Prostate gland (tissue), 2 donors: ENCODE results near the gene BAMBI. TPM values are rescaled to one million over a fixed set of nuclear protein-coding genes. Genes with fewer than 3 reads are reported as not detected.

ENCODE experiments used
- DNase-seq: peaks from one replicate; pipeline ENCODE4 v3.0.0-alpha.2; 2019; ENCODE audit warnings: low spot score
- H3K27ac ChIP-seq, 2 donors: fragments of 200-600 bp; sonication (generic); 2 replicates each; pipeline ENCODE4 v1.5.1; 2017 to 2019
- H3K27me3 ChIP-seq: fragments of 200-600 bp; sonication (generic); replicated peaks from 2 replicates; pipeline ENCODE4 v1.5.1; 2019; ENCODE audit not compliant: insufficient read depth
- H3K36me3 ChIP-seq, 2 donors: fragments of 200-600 bp; sonication (generic); 1 replicate in 1 of 2; 2 replicates in 1 of 2; pipeline versions ENCODE4 v1.5.1 to v1.8.1; 2017 to 2019
- H3K4me1 ChIP-seq: fragments of 200-600 bp; sonication (generic); replicated peaks from 2 replicates; pipeline ENCODE4 v1.5.1; 2019
- H3K4me3 ChIP-seq, 2 donors: fragments of 200-600 bp; sonication (generic); 2 replicates each; pipeline ENCODE4 v1.5.1; 2017 to 2019
- H3K9me3 ChIP-seq: fragments of 200-600 bp; sonication (generic); 2 replicates; pipeline ENCODE4 v1.5.1; 2017
- CTCF ChIP-seq, 4 experiments: fragments of 200-600 bp in 2 of 4; fragments of 450-650 bp in 2 of 4; sonication (generic) in 2 of 4; IDR thresholded peaks; 1 replicate in 3 of 4; 2 replicates in 1 of 4; pipeline ENCODE4 v1.5.1; 2016 to 2019; ENCODE audit warnings: antibody characterized with exemption in 4 of 4, mild to moderate bottlenecking in 2 of 4, moderate library complexity in 2 of 4
- POLR2A ChIP-seq: fragments of 450-650 bp; IDR thresholded peaks from one replicate; pipeline ENCODE4 v1.6.1; 2016; ENCODE audit warnings: antibody characterized with exemption, mild to moderate bottlenecking
- POLR2AphosphoS5 ChIP-seq: sonication (generic); formaldehyde crosslinking; IDR thresholded peaks from one replicate; pipeline ENCODE4 v1.6.1; 2017; ENCODE audit warnings: antibody characterized with exemption
- WGBS: methylation state at CpG from one replicate; pipeline ENCODE4 v1.1.5; 2018; 5-methylcytosine and 5-hydroxymethylcytosine counted together
- intact Hi-C: fragments of 100-400 bp; cut with DNase I; formaldehyde crosslinking; loops from one replicate; pipeline ENCODE4 v1.14.2; 2022
- total RNA-seq, 2 donors: library from RNA; depleted of rRNA; stranded (reverse); fragments of >200 nt; gene quantifications; one replicate each; pipeline ENCODE4 v1.1.0, GENCODE V29; 2016

BAMBI gene
- total RNA-seq, 2 donors from 2014 or later = 3.1 to 58.9 TPM

GRCh38 chr10:28710202-28710886 lies 33.0 kb downstream of the BAMBI start:
- intact Hi-C loops = no loop called here
- Histone ChIP-seq H3K4me1 (no peaks in the 10 kb centered on the region), H3K9me3 (no peaks in the 10 kb centered on the region), H3K4me3 (no peak overlapping the region), H3K27ac (no peak overlapping the region), H3K36me3 (no peaks in the 10 kb centered on the region), H3K27me3 (peaks cover 3% of the 10 kb centered on the region)
- no peak for DNase-seq
- 62% methylated on average over 6 of the region's 6 CpGs for WGBS
- TF ChIP-seq POLR2A = no peak

GRCh38 chr10:28711041-28711440 lies 33.7 kb downstream of the BAMBI start:
- Histone ChIP-seq H3K9me3 (no peaks in the 10 kb centered on the region), H3K36me3 (no peaks in the 10 kb centered on the region), H3K27ac (no peak overlapping the region), H3K4me1 (no peaks in the 10 kb centered on the region), H3K4me3 (no peak overlapping the region), H3K27me3 (peaks cover 3% of the 10 kb centered on the region)
- TF ChIP-seq POLR2A (no peak), CTCF (IDR thresholded peaks at IDR 0.05) (no peak), POLR2AphosphoS5 (no peak)
- WGBS = 100% methylated on average over 1 of the region's 1 CpG
- intact Hi-C loops = no loop called here
- no peak for DNase-seq

- no peak overlapping the region for H3K27ac ChIP-seq
- H3K9me3 ChIP-seq = no peaks in the 10 kb centered on the region
- H3K4me3 ChIP-seq = no peak overlapping the region
- TF ChIP-seq POLR2AphosphoS5 (no peak), CTCF (IDR thresholded peaks at IDR 0.05) (no peak), POLR2A (no peak)
- peaks cover 3% of the 10 kb centered on the region for H3K27me3 ChIP-seq
- intact Hi-C loops = no loop called here
- 95% methylated on average over 3 of the region's 3 CpGs for WGBS
- H3K36me3 ChIP-seq = no peaks in the 10 kb centered on the region
- no peak for DNase-seq
- no peaks in the 10 kb centered on the region for H3K4me1 ChIP-seq
Measured at GRCh38 chr10:28711776-28712175, 34.5 kb downstream of the BAMBI start.

- 58% methylated on average over 10 of the region's 10 CpGs for WGBS
- no peaks in the 10 kb centered on the region for H3K9me3 ChIP-seq
- no peak for DNase-seq
- intact Hi-C loops = no loop called here
- peaks cover 3% of the 10 kb centered on the region for H3K27me3 ChIP-seq
- no peak overlapping the region for H3K27ac ChIP-seq
- H3K36me3 ChIP-seq = no peaks in the 10 kb centered on the region
- H3K4me3 ChIP-seq = no peak overlapping the region
- TF ChIP-seq CTCF (IDR thresholded peaks at IDR 0.05) = no peak
- TF ChIP-seq POLR2A = no peak
- TF ChIP-seq POLR2AphosphoS5 = no peak
- H3K4me1 ChIP-seq = no peaks in the 10 kb centered on the region
Measured at GRCh38 chr10:28713626-28714352, 36.5 kb downstream of the BAMBI start.

GRCh38 chr10:28714401-28715053 lies 37.2 kb downstream of the BAMBI start:
- no peak overlapping the region for H3K4me3 ChIP-seq
- WGBS = 52% methylated on average over 7 of the region's 7 CpGs
- DNase-seq = no peak
- TF ChIP-seq CTCF (IDR thresholded peaks at IDR 0.05) (no peak), POLR2A (no peak), POLR2AphosphoS5 (no peak)
- H3K27ac ChIP-seq = no peak overlapping the region
- intact Hi-C loops = no loop called here
- H3K27me3 ChIP-seq = peaks cover 3% of the 10 kb centered on the region
- no peaks in the 10 kb centered on the region for H3K9me3 ChIP-seq
- no peaks in the 10 kb centered on the region for H3K4me1 ChIP-seq
- H3K36me3 ChIP-seq = no peaks in the 10 kb centered on the region
